AG08396 (cell line): ENCODE measurements around the gene HPS6.

ENCODE experiments used
- DNase-seq: peaks from one replicate; pipeline ENCODE4 v3.0.0; 2012; ENCODE audit warnings: low spot score, mixed read lengths

HPS6 gene

GRCh38 chr10:102068216-102068615, 3.1 kb downstream of the HPS6 start:
- no peak for DNase-seq

GRCh38 chr10:102069071-102069470, 3.9 kb downstream of the HPS6 start:
- no peak for DNase-seq

GRCh38 chr10:102072673-102073527, 7.8 kb downstream of the HPS6 start:
- DNase-seq, result peak; percentile 87

GRCh38 chr10:102083541-102083940, 18.4 kb downstream of the HPS6 start:
- DNase-seq, result no peak

GRCh38 chr10:102085336-102085735, 20.2 kb downstream of the HPS6 start:
- no peak for DNase-seq

- DNase-seq, result no peak
These were observed 21.0 kb downstream of the HPS6 start for GRCh38 chr10:102086196-102086595.

GRCh38 chr10:102090772-102091171, 25.6 kb downstream of the HPS6 start:
- peak; percentile 32 for DNase-seq

GRCh38 chr10:102096449-102096848, 31.3 kb downstream of the HPS6 start:
- no peak for DNase-seq

GRCh38 chr10:102101152-102101551, 36.0 kb downstream of the HPS6 start:
- DNase-seq, result no peak

- DNase-seq, result no peak
These were observed 37.3 kb downstream of the HPS6 start for GRCh38 chr10:102102421-102102820.

GRCh38 chr10:102106998-102107397, 41.8 kb downstream of the HPS6 start:
- peak; percentile 3 for DNase-seq

- no peak for DNase-seq
These were observed 44.3 kb downstream of the HPS6 start for GRCh38 chr10:102109166-102110116.

- no peak for DNase-seq
These were observed 46.1 kb downstream of the HPS6 start for GRCh38 chr10:102111276-102111675.

GRCh38 chr10:102112210-102112817, 47.2 kb downstream of the HPS6 start:
- no peak for DNase-seq

- DNase-seq, result no peak
These were observed 48.3 kb downstream of the HPS6 start for GRCh38 chr10:102113261-102113955.

- peak; percentile 52 for DNase-seq
These were observed 49.1 kb downstream of the HPS6 start for GRCh38 chr10:102113956-102114857.

GRCh38 chr10:102114861-102115618, 49.9 kb downstream of the HPS6 start:
- DNase-seq, result peak; percentile 85

- no peak for DNase-seq
These were observed 50.6 kb downstream of the HPS6 start for GRCh38 chr10:102115775-102116174.

GRCh38 chr10:102116656-102117055, 51.5 kb downstream of the HPS6 start:
- DNase-seq, result no peak
